H1 (cell line): ENCODE data around the gene GGT7. TPM values are rescaled to one million over a fixed set of nuclear protein-coding genes. Genes with fewer than 3 reads are reported as not detected.

Experiments used
- ATF2 ChIP-seq: IDR thresholded peaks from 2 replicates; pipeline ENCODE4 v1.6.1; 2012; ENCODE audit warnings: low read length, inconsistent platforms
- BACH1 ChIP-seq: IDR thresholded peaks from 2 replicates; pipeline ENCODE4 v1.6.1; 2012; ENCODE audit warnings: low read length, improper control_type of control experiment
- CHD1 ChIP-seq: IDR thresholded peaks from 2 replicates; pipeline ENCODE4 v1.6.1; 2012; ENCODE audit warnings: low read depth, low read length, improper control_type of control experiment
- PHF8 ChIP-seq: fragments of 200-600 bp; sonication (generic); conservative IDR thresholded peaks from 2 replicates; pipeline ENCODE4 v1.7.1; 2012; ENCODE audit warnings: low read depth, mild to moderate bottlenecking, inconsistent platforms, low read length, moderate library complexity
- SUZ12 ChIP-seq: fragments of 200-600 bp; sonication (generic); IDR thresholded peaks from 2 replicates; pipeline ENCODE4 v1.6.1; 2012; ENCODE audit warnings: mild to moderate bottlenecking, inconsistent platforms, low read length, moderate library complexity, mixed read lengths
- TAF7 ChIP-seq: optimal IDR thresholded peaks from 2 replicates; pipeline ENCODE3; 2011; ENCODE audit warnings: low read depth, mild to moderate bottlenecking, inconsistent platforms, low read length, moderate library complexity, borderline replicate concordance
- polyA plus RNA-seq, 7 experiments: library from polyadenylated mRNA; depleted of rRNA in 3 of 7; stranded (reverse) in 5 of 7; unstranded in 2 of 7; fragments of >200 nt in 5 of 7; fragments of 200-250 nt in 2 of 7; gene quantifications; 1 replicate in 5 of 7; 2 replicates in 1 of 7; 4 replicates in 1 of 7; pipeline versions ENCODE4 v1.2.1 to v1.2.3, GENCODE V29; 2011 to 2013; ENCODE audit warnings: missing spikeins in 2 of 7, mixed read lengths in 2 of 7
- total RNA-seq: library from RNA; stranded (reverse); fragmentation: NEBNext Ultra II Directional; extraction: Animal tissue kit (Norgen Biotek cat#: 25700); gene quantifications from 2 replicates; pipeline ENCODE4 v1.2.1, GENCODE V29; 2021
- TF ChIP-seq, protein P1 (sequence below): IDR thresholded peaks from 2 replicates; pipeline ENCODE4 v1.6.1; 2012; ENCODE audit warnings: inconsistent platforms

Gene GGT7
- total and polyA plus RNA-seq, 2 of the 8 experiments (the other 6 are each of a cell fraction or from before 2014, with no cell fraction given): 20.2 to 25.5 TPM

DNA sequence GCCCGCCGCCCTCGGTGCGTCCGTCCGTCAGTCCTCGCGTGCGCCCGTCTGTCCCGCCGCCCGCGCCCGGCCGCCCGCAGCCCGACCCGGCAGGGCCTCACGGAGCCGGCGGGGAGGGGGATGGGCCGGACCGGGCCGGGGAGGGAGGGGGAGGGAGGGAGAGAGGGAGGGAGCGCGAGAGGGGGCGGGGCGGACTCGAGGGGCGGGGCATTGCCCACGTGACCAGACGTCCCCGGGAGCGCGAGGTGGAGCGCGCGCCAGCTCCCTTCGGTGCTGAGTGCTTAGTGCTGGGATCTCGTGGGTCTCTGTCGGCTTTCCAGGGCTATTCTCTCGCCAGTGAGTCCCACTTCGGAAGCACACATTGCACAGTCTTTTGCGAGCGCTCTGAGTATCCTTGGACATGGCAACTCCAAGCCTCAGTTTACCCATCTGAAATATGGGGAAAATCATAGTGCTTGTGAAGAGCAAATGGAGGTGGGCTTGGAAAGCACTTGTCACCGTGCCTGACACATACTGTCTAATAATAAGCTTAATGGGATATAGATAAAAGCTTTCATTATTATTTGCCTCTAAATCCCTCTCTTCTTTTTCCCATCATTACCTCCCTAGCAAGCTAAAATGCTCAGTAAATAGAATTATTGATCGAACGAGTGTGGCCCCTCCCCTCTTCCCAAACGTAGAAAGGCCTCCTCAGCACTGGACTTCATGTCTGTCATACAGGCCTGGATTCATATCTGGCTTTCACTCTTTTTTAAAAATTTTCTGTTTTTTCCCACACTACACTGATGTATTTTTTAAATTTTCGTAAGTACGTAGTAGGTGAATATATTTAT lies 46.9 kb downstream of the GGT7 start, which contains the start of gene NCOA6 (continued):
- TF ChIP-seq ATF2: no peak
- TF ChIP-seq TAF7: no peak
- TF ChIP-seq SUZ12: no peak
- TF ChIP-seq BACH1: no peak
- TF ChIP-seq, protein P1, sequence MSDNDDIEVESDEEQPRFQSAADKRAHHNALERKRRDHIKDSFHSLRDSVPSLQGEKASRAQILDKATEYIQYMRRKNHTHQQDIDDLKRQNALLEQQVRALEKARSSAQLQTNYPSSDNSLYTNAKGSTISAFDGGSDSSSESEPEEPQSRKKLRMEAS: peak; percentile 80
- TF ChIP-seq CHD1: no peak
- TF ChIP-seq PHF8: 0 out of 2 replicates have a peak, but pooled peaks have one; percentile 37
